Mucosa of descending colon (tissue), 3 donors: ENCODE measurements around the gene TXNRD2. TPM values are rescaled to one million over a fixed set of nuclear protein-coding genes. Genes with fewer than 3 reads are reported as not detected.

Experiments used
- ATAC-seq: fragments of 200-7000 bp; cut with Tn5 transposase; one replicate; pipeline ENCODE4 v1.9.1; 2020; ENCODE audit warnings: mild to moderate bottlenecking, moderate library complexity
- DNase-seq, 3 donors: peaks; one replicate each; pipeline ENCODE4 v3.0.0-alpha.2; 2020
- H3K36me3 ChIP-seq: fragments of 200-600 bp; one replicate; pipeline ENCODE4 v1.8.0; 2021; ENCODE audit warnings: low read depth, mild to moderate bottlenecking
- H3K4me1 ChIP-seq: fragments of 200-600 bp; one replicate; pipeline ENCODE4 v1.8.0; 2021; ENCODE audit warnings: low read depth, mild to moderate bottlenecking
- H3K4me3 ChIP-seq: fragments of 200-600 bp; one replicate; pipeline ENCODE4 v1.8.0; 2021; ENCODE audit warnings: mild to moderate bottlenecking
- H3K9me3 ChIP-seq: fragments of 200-600 bp; one replicate; pipeline ENCODE4 v1.8.0; 2021; ENCODE audit warnings: mild to moderate bottlenecking
- CTCF ChIP-seq: fragments of 200-600 bp; IDR thresholded peaks from one replicate; pipeline ENCODE4 v1.8.0; 2022; ENCODE audit warnings: antibody characterized with exemption, mild to moderate bottlenecking
- intact Hi-C, 2 donors: fragments of 100-400 bp; cut with DNase I in 1 of 2; cut with micrococcal nuclease in 1 of 2; formaldehyde crosslinking; loops; one replicate each; pipeline versions ENCODE4 v1.11.0 to v1.11.1; 2022; cut with DNase I, micrococcal nuclease
- total RNA-seq, 3 donors: library from RNA; stranded (reverse); fragmentation: NEBNext Ultra II Directional in 2 of 3; extraction: Animal tissue kit (Norgen Biotek cat#: 25700) in 2 of 3; gene quantifications; one replicate each; pipeline versions ENCODE4 v1.2.1 to v1.2.4, GENCODE V29; 2021 to 2023
- donor health status: DM: no; HTN: no; CAD: no; lungs with moderate emphysema.
- donor health status: DM: no; HTN: no; CAD: no.
- donor health status: DM: no; HTN: yes; CAD: no.

The TXNRD2 gene
- total RNA-seq, 3 donors from 2014 or later = 20.9 to 23.6 (median 22.6) TPM

GRCh38 chr22:19876314-19876940, 65.2 kb downstream of the TXNRD2 start:
- TF ChIP-seq CTCF = no peak
- Histone ChIP-seq H3K4me3 (no peak overlapping the region), H3K4me1 (peaks cover 29% of the 10 kb centered on the region), H3K36me3 (no peaks in the 10 kb centered on the region), H3K9me3 (no peaks in the 10 kb centered on the region)
- intact Hi-C loops = no loop called here
- DNase-seq = peak in 2 of 3 donors; percentile 41 to 47
- ATAC-seq = no peak

GRCh38 chr22:19875531-19876313, 65.9 kb downstream of the TXNRD2 start:
- peaks cover 29% of the 10 kb centered on the region for H3K4me1 ChIP-seq
- TF ChIP-seq CTCF = no peak
- H3K9me3 ChIP-seq = no peaks in the 10 kb centered on the region
- ATAC-seq = peak; percentile 2
- intact Hi-C loops = no loop called here
- peak in 2 of 3 donors; percentile 29 to 52 for DNase-seq
- H3K36me3 ChIP-seq = no peaks in the 10 kb centered on the region
- H3K4me3 ChIP-seq = no peak overlapping the region

DNA sequence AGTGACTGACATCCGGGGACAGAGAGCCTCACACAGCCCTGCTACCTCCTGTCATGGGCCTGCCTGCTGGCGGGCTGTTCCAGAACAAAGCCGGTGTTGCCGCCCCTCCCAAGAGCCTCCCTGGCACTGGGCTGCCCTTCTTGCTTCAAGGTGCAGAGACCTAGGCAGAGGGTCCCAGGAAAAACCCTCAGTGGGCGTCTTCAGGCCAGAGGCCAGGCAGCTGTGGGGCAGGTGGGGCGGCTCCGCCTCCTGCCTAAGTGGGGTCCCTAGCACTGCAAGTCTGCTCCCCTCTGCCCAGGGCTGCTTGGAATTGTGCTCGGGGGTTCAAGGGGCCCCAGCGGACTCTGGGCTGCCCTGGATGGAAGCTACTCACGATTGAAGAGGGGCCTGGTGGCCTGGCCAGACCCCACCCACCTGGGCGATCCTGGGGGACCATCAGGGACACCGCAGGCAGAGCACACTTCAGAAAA, 66.5 kb downstream of the TXNRD2 start:
- DNase-seq = peak in 2 of 3 donors; percentile 32 to 49
- H3K36me3 ChIP-seq = no peaks in the 10 kb centered on the region
- no peak for TF ChIP-seq CTCF

GRCh38 chr22:19874307-19875060, 67.1 kb downstream of the TXNRD2 start:
- Histone ChIP-seq H3K36me3 (no peaks in the 10 kb centered on the region), H3K4me1 (peaks cover 33% of the 10 kb centered on the region), H3K9me3 (no peaks in the 10 kb centered on the region), H3K4me3 (no peak overlapping the region)
- peak; percentile 19 for ATAC-seq
- peak in 2 of 3 donors; percentile 59 to 63 for DNase-seq
- TF ChIP-seq CTCF = no peak
- intact Hi-C loops = no loop called here

More for the DNA sequence above, 66.5 kb downstream of the TXNRD2 start:
- ATAC-seq = no peak
- Histone ChIP-seq H3K4me3 (no peak overlapping the region), H3K9me3 (no peaks in the 10 kb centered on the region), H3K4me1 (peaks cover 29% of the 10 kb centered on the region)
- intact Hi-C loops = no loop called here

DNA sequence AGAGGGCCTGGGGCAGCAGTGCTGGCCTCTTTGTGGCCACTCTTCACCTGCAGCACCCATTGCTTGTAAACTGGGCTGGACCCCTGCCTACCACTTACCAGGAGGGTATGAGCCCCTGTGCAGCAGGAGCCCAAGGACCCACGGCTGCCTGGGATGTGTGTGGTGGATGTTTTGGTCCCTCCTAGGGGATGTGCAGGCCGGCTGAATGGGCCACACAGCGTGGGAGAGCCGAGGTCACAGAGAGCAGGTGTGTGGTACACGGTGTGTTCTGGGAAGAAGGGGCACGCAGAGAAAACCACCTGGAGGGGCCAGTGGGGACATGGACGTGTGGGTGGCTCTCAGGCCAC, 67.7 kb downstream of the TXNRD2 start:
- Histone ChIP-seq H3K4me1 (peaks cover 38% of the 10 kb centered on the region), H3K9me3 (no peaks in the 10 kb centered on the region), H3K36me3 (no peaks in the 10 kb centered on the region), H3K4me3 (no peak overlapping the region)
- TF ChIP-seq CTCF = no peak
- intact Hi-C loops = no loop called here
- ATAC-seq (no peak), DNase-seq (peak in 2 of 3 donors; percentile 1 to 40)
